SK-N-SH treated with all-trans-retinoic acid at 6 μM for 48 hours (cell line): ENCODE measurements around the gene SERPINE2.

Source experiments
- ATAC-seq: fragments of 200-7000 bp; cut with Tn5 transposase; 3 replicates; pipeline ENCODE4 v1.9.1; 2020; ENCODE audit warnings: mild to moderate bottlenecking, moderate library complexity
- ARNTL ChIP-seq: fragments of 450-650 bp; formaldehyde crosslinking; IDR thresholded peaks from 2 replicates; pipeline ENCODE4 v1.5.0; 2020; ENCODE audit warnings: low read depth, mild to moderate bottlenecking, moderate library complexity, borderline replicate concordance
- BACH2 ChIP-seq: fragments of 250-450 bp; sonication (Bioruptor Pico); IDR thresholded peaks from 2 replicates; pipeline ENCODE4 v1.9.0; 2021; ENCODE audit warnings: mild to moderate bottlenecking, borderline replicate concordance
- CREB5 ChIP-seq: fragments of 250-450 bp; sonication (Bioruptor Pico); IDR thresholded peaks from 2 replicates; pipeline ENCODE4 v1.5.1; 2020; ENCODE audit warnings: low read depth, mild to moderate bottlenecking, moderate library complexity
- CSDC2 ChIP-seq: fragments of 250-450 bp; sonication (Bioruptor Pico); IDR thresholded peaks from 2 replicates; pipeline ENCODE4 v1.5.0; 2020; ENCODE audit warnings: mild to moderate bottlenecking, moderate library complexity
- CSRNP3 ChIP-seq: fragments of 250-450 bp; sonication (Bioruptor Pico); IDR thresholded peaks from 2 replicates; pipeline ENCODE4 v1.5.1; 2021; ENCODE audit warnings: mild to moderate bottlenecking, moderate library complexity
- ESRRG ChIP-seq: fragments of 250-450 bp; sonication (Bioruptor Pico); IDR thresholded peaks from 2 replicates; pipeline ENCODE4 v1.6.1; 2021; ENCODE audit warnings: mild to moderate bottlenecking
- GLIS3 ChIP-seq: fragments of 250-450 bp; sonication (Bioruptor Pico); IDR thresholded peaks from 2 replicates; pipeline ENCODE4 v1.5.0; 2020; ENCODE audit warnings: mild to moderate bottlenecking, moderate library complexity
- ISL1 ChIP-seq: fragments of 250-450 bp; sonication (Bioruptor Pico); IDR thresholded peaks from 2 replicates; pipeline ENCODE4 v2.1.2; 2022; ENCODE audit warnings: mild to moderate bottlenecking, moderate library complexity
- OSR1 ChIP-seq: fragments of 250-450 bp; sonication (Bioruptor Pico); IDR thresholded peaks from 2 replicates; pipeline ENCODE4 v1.8.0; 2022; ENCODE audit warnings: moderate library complexity, mild to moderate bottlenecking, inconsistent platforms
- POU6F1 ChIP-seq: fragments of 250-450 bp; sonication (Bioruptor Pico); IDR thresholded peaks from 2 replicates; pipeline ENCODE4 v1.8.0; 2021; ENCODE audit warnings: low read depth, mild to moderate bottlenecking, moderate library complexity, borderline replicate concordance
- PPARA ChIP-seq: fragments of 250-450 bp; sonication (Bioruptor Pico); IDR thresholded peaks from 2 replicates; pipeline ENCODE4 v1.5.0; 2020; ENCODE audit warnings: mild to moderate bottlenecking, borderline replicate concordance
- RARB ChIP-seq: fragments of 250-450 bp; sonication (Bioruptor Pico); IDR thresholded peaks from 2 replicates; pipeline ENCODE4 v1.8.0; 2021; ENCODE audit warnings: mild to moderate bottlenecking, moderate library complexity
- SNAI2 ChIP-seq: fragments of 250-450 bp; sonication (Bioruptor Pico); IDR thresholded peaks from 2 replicates; pipeline ENCODE4 v1.5.0; 2020; ENCODE audit warnings: mild to moderate bottlenecking, moderate library complexity
- TCF4 ChIP-seq: fragments of 250-450 bp; sonication (Bioruptor Pico); IDR thresholded peaks from 2 replicates; pipeline ENCODE4 v1.8.0; 2021; ENCODE audit warnings: mild to moderate bottlenecking, moderate library complexity, borderline replicate concordance
- TOX ChIP-seq: fragments of 250-450 bp; sonication (Bioruptor Pico); IDR thresholded peaks from 2 replicates; pipeline ENCODE4 v1.8.0; 2021; ENCODE audit warnings: mild to moderate bottlenecking, moderate library complexity, borderline replicate concordance
- TSHZ2 ChIP-seq: fragments of 250-450 bp; sonication (Bioruptor Pico); IDR thresholded peaks from 2 replicates; pipeline ENCODE4 v1.5.0; 2020; ENCODE audit warnings: mild to moderate bottlenecking, moderate library complexity
- ZC3H10 ChIP-seq: fragments of 250-450 bp; sonication (Bioruptor Pico); IDR thresholded peaks from 2 replicates; pipeline ENCODE4 v1.5.1; 2021; ENCODE audit warnings: mild to moderate bottlenecking, moderate library complexity
- ZFP30 ChIP-seq: fragments of 450-650 bp; formaldehyde crosslinking; IDR thresholded peaks from 2 replicates; pipeline ENCODE4 v1.5.0; 2022; ENCODE audit warnings: mild to moderate bottlenecking, moderate library complexity
- ZNF565 ChIP-seq: fragments of 450-650 bp; formaldehyde crosslinking; conservative IDR thresholded peaks from 2 replicates; pipeline ENCODE4 v1.5.0; 2020; ENCODE audit warnings: low read depth, mild to moderate bottlenecking, moderate library complexity
- ZNF70 ChIP-seq: fragments of 450-650 bp; formaldehyde crosslinking; IDR thresholded peaks from 2 replicates; pipeline ENCODE4 v1.5.0; 2020; ENCODE audit warnings: mild to moderate bottlenecking, moderate library complexity
- ZNF8 ChIP-seq: fragments of 450-650 bp; formaldehyde crosslinking; IDR thresholded peaks from 2 replicates; pipeline ENCODE4 v1.5.0; 2020; ENCODE audit warnings: mild to moderate bottlenecking, moderate library complexity

SERPINE2 gene

GRCh38 chr2:224041554-224041953, 2.5 kb upstream of the SERPINE2 start:
- ATAC-seq: no peak
- TF ChIP-seq CSDC2 (CRISPR knock-in tag): no peak
- TF ChIP-seq GLIS3 (CRISPR knock-in tag): no peak
- TF ChIP-seq POU6F1 (CRISPR knock-in tag): no peak
- no peak for TF ChIP-seq SNAI2 (CRISPR knock-in tag)
- TF ChIP-seq ZFP30 (CRISPR knock-in tag): no peak
- TF ChIP-seq ISL1 (CRISPR knock-in tag): no peak
- TF ChIP-seq, all 23 proteins: peak for 0

GRCh38 chr2:224040753-224041152, 1.7 kb upstream of the SERPINE2 start:
- TF ChIP-seq SNAI2 (CRISPR knock-in tag): no peak
- no peak for TF ChIP-seq CREB5 (CRISPR knock-in tag)
- TF ChIP-seq POU6F1 (CRISPR knock-in tag): no peak
- TF ChIP-seq GLIS3 (CRISPR knock-in tag): no peak
- no peak for TF ChIP-seq ZNF70 (CRISPR knock-in tag)
- TF ChIP-seq TOX (CRISPR knock-in tag): no peak
- no peak for TF ChIP-seq RARB (CRISPR knock-in tag)
- TF ChIP-seq ISL1 (CRISPR knock-in tag): no peak
- no peak for TF ChIP-seq ZNF565 (CRISPR knock-in tag)
- TF ChIP-seq, all 23 proteins: peak for 0
- ATAC-seq: no peak

GRCh38 chr2:224039770-224040440, 819 bp upstream of the SERPINE2 start:
- TF ChIP-seq ZNF8 (CRISPR knock-in tag): no peak
- TF ChIP-seq ZFP30 (CRISPR knock-in tag): no peak
- TF ChIP-seq GLIS3 (CRISPR knock-in tag): no peak
- no peak for TF ChIP-seq TSHZ2 (CRISPR knock-in tag)
- no peak for TF ChIP-seq CREB5 (CRISPR knock-in tag)
- TF ChIP-seq SNAI2 (CRISPR knock-in tag): no peak
- no peak for TF ChIP-seq ESRRG (CRISPR knock-in tag)
- TF ChIP-seq ZNF565 (CRISPR knock-in tag): no peak
- no peak for TF ChIP-seq PPARA (CRISPR knock-in tag)
- TF ChIP-seq TCF4 (CRISPR knock-in tag): no peak
- no peak for TF ChIP-seq CSRNP3 (CRISPR knock-in tag)
- TF ChIP-seq ARNTL (CRISPR knock-in tag): no peak
- no peak for TF ChIP-seq BACH2 (CRISPR knock-in tag)
- TF ChIP-seq RARB (CRISPR knock-in tag): no peak
- TF ChIP-seq CSDC2 (CRISPR knock-in tag): no peak
- TF ChIP-seq ISL1 (CRISPR knock-in tag): no peak
- no peak for TF ChIP-seq OSR1 (CRISPR knock-in tag)
- TF ChIP-seq ZNF70 (CRISPR knock-in tag): no peak
- no peak for TF ChIP-seq TOX (CRISPR knock-in tag)
- no peak for TF ChIP-seq ZC3H10

More at GRCh38 chr2:224039770-224040440, 819 bp upstream of the SERPINE2 start:
- ATAC-seq: peak; percentile 58
